ENCODE results near the gene AURKB. TPM values are rescaled to one million over a fixed set of nuclear protein-coding genes. Genes with fewer than 3 reads are reported as not detected.

Gene AURKB
- total and polyA plus RNA-seq, 2 of the 13 experiments (the other 11 are each of a cell fraction or from before 2014, with no cell fraction given), result 29.5 to 75.3 TPM

GRCh38 chr17:8220783-8221662, 10.6 kb upstream of the AURKB start (continued):
- TF ChIP-seq ZNF737 (CRISPR knock-in tag; IDR thresholded peaks at IDR 0.05; ENCODE audit: borderline replicate concordance) (0 out of 2 replicates have a peak, but pooled peaks have one; percentile 30), MTA1 (CRISPR knock-in tag; IDR thresholded peaks at IDR 0.05; ENCODE audit: borderline replicate concordance) (no peak), MEF2D (CRISPR knock-in tag; IDR thresholded peaks at IDR 0.05) (no peak; the same call in 1 of the 2 replicates), TBX2 (CRISPR knock-in tag; IDR thresholded peaks at IDR 0.05; ENCODE audit: borderline replicate concordance) (peak; percentile 10; the same call in 1 of the 2 replicates), HNF4A (CRISPR knock-in tag; IDR thresholded peaks at IDR 0.05) (peak; percentile 59), ZNF451 (CRISPR knock-in tag; IDR thresholded peaks at IDR 0.05) (0 out of 2 replicates have a peak, but pooled peaks have one; percentile 10), PBX3 (CRISPR knock-in tag; IDR thresholded peaks at IDR 0.05; ENCODE audit: borderline replicate concordance) (no peak), RFX5 (IDR thresholded peaks at IDR 0.05; ENCODE audit: low read depth, low read length) (no peak; the same call in 1 of the 2 replicates), REL (CRISPR knock-in tag; conservative IDR thresholded peaks at IDR 0.05) (no peak), ZNF30 (CRISPR knock-in tag; IDR thresholded peaks at IDR 0.05) (no peak), ZNF567 (CRISPR knock-in tag; IDR thresholded peaks at IDR 0.05; ENCODE audit: borderline replicate concordance) (no peak), E2F1 (CRISPR knock-in tag; IDR thresholded peaks at IDR 0.05) (no peak), MEIS2 (CRISPR knock-in tag; IDR thresholded peaks at IDR 0.05) (peak; percentile 57), ZBED4 (CRISPR knock-in tag; IDR thresholded peaks at IDR 0.05; ENCODE audit: borderline replicate concordance) (peak; percentile 50), ZNF841 (CRISPR knock-in tag; IDR thresholded peaks at IDR 0.05; ENCODE audit: borderline replicate concordance) (no peak), GFI1 (CRISPR knock-in tag; IDR thresholded peaks at IDR 0.05; ENCODE audit: borderline replicate concordance) (peak; percentile 72), RARG (CRISPR knock-in tag; IDR thresholded peaks at IDR 0.05; ENCODE audit: low read depth) (no peak), ZFX (CRISPR knock-in tag; IDR thresholded peaks at IDR 0.05; ENCODE audit: low read depth) (peak; percentile 49; the same call in 1 of the 2 replicates), HDAC1 (CRISPR knock-in tag; IDR thresholded peaks at IDR 0.05) (no peak; the same call in 1 of the 2 replicates), TCF12 (IDR thresholded peaks at IDR 0.05) (no peak), TCF12 (CRISPR knock-in tag; IDR thresholded peaks at IDR 0.05) (no peak), MYC (CRISPR knock-in tag; IDR thresholded peaks at IDR 0.05; ENCODE audit: borderline replicate concordance) (no peak; the same call in 1 of the 2 replicates)

Data from HepG2 (cell line).